GM20000 (cell line): Measurements from ENCODE around the gene PCDHGB3.
"Not testable (repeated sequence)": the region's sequence is repeated elsewhere in the genome, so short reads cannot be mapped to it uniquely, and the experiment has no call there.

Source experiments
- DNase-seq: peaks from one replicate; pipeline ENCODE4 v3.0.0; 2012; ENCODE audit warnings: low spot score
- CTCF ChIP-seq: IDR thresholded peaks from 2 replicates; pipeline ENCODE4 v1.5.1; 2012; ENCODE audit warnings: mild to moderate bottlenecking, control low read depth; ENCODE audit errors: extremely low read depth, missing control alignments

Gene PCDHGB3

GRCh38 chr5:141363952-141364660 is 5.9 kb upstream of the PCDHGB3 start, which contains the start of gene PCDHGA5:
PCDHGA5 (plus strand) TSS chr5:141364162; CDS start chr5:141364331, 169 bp downstream.
- TF ChIP-seq CTCF: no peak
- DNase-seq: no peak

- no peak for DNase-seq
- no peak for TF ChIP-seq CTCF
Measured at GRCh38 chr5:141366016-141366896, 3.8 kb upstream of the PCDHGB3 start.

GRCh38 chr5:141371572-141372475 is 1.8 kb downstream of the PCDHGB3 start:
- no peak for TF ChIP-seq CTCF
- DNase-seq: no peak

GRCh38 chr5:141373673-141374317 is 3.8 kb downstream of the PCDHGB3 start, which contains the start of gene PCDHGA6:
PCDHGA6 (plus strand) TSS chr5:141373891; CDS start chr5:141374084, 193 bp downstream.
- no peak for TF ChIP-seq CTCF
- no peak for DNase-seq

GRCh38 chr5:141374627-141375026 is 4.6 kb downstream of the PCDHGB3 start:
- no peak for DNase-seq
- TF ChIP-seq CTCF: no peak

GRCh38 chr5:141375444-141376155 is 5.6 kb downstream of the PCDHGB3 start:
- not testable (repeated sequence) for DNase-seq
